MCF 10A (cell line): ENCODE data around the gene ANKZF1. TPM values are rescaled to one million over a fixed set of nuclear protein-coding genes. Genes with fewer than 3 reads are reported as not detected.

Experiments
- BruUV-seq: library from RNA; stranded (reverse); fragments of 400-500 nt; replicated peaks from 2 replicates; lab custom pipeline; 2021; lab: Mats Ljungman, UMichigan
- CTCF ChIA-PET: fragments of 300-600 bp; sonication (Branson Sonifier 250); formaldehyde crosslinking; extraction: SDS; loops from one replicate; lab custom pipeline; 2021; ENCODE audit warnings: antibody characterized with exemption, inconsistent platforms; lab: Yijun Ruan, JAX
- POLR2A ChIA-PET: fragments of 300-600, 350-650 bp; sonication (Branson Sonifier 250); formaldehyde crosslinking; extraction: SDS; loops from one replicate; lab custom pipeline; 2020; ENCODE audit warnings: antibody characterized with exemption, inconsistent platforms; lab: Yijun Ruan, JAX
- DNase-seq: peaks from one replicate; pipeline ENCODE4 v3.0.0-alpha.2; 2018; ENCODE audit not compliant: unreplicated experiment
- H3K27ac Mint-ChIP-seq: one replicate; pipeline ENCODE4 v1.8.0; 2022; ENCODE audit warnings: mild to moderate bottlenecking, low read depth, mixed read lengths; ENCODE audit not compliant: unreplicated experiment
- H3K27me3 Mint-ChIP-seq: one replicate; pipeline ENCODE4 v1.8.0; 2022; ENCODE audit warnings: mixed read lengths; ENCODE audit not compliant: insufficient read depth, unreplicated experiment
- H3K36me3 Mint-ChIP-seq: one replicate; pipeline ENCODE4 v1.8.0; 2022; ENCODE audit warnings: mild to moderate bottlenecking, moderate library complexity, mixed read lengths; ENCODE audit not compliant: insufficient read depth, unreplicated experiment
- H3K4me1 Mint-ChIP-seq: one replicate; pipeline ENCODE4 v1.8.0; 2022; ENCODE audit warnings: mixed read lengths; ENCODE audit not compliant: insufficient read depth, unreplicated experiment
- H3K4me3 Mint-ChIP-seq: one replicate; pipeline ENCODE4 v1.8.0; 2022; ENCODE audit warnings: mild to moderate bottlenecking, moderate library complexity, mixed read lengths; ENCODE audit not compliant: unreplicated experiment
- H3K9me3 Mint-ChIP-seq: one replicate; pipeline ENCODE4 v1.8.0; 2022; ENCODE audit warnings: mixed read lengths; ENCODE audit not compliant: unreplicated experiment
- CTCF ChIP-seq: fragments of 200-600 bp; IDR thresholded peaks from one replicate; pipeline ENCODE4 v1.8.0; 2022; ENCODE audit warnings: antibody characterized with exemption, mild to moderate bottlenecking; ENCODE audit not compliant: unreplicated experiment
- intact Hi-C: fragments of 100-400 bp; cut with micrococcal nuclease; formaldehyde crosslinking; loops from 2 replicates; pipeline ENCODE4 v1.14.1; 2022
- total RNA-seq: library from RNA; stranded (reverse); gene quantifications from 2 replicates; pipeline ENCODE4 v1.2.3, GENCODE V29; 2022

Gene ANKZF1
- total RNA-seq, 1 experiment from 2014 or later, result 45.6 TPM

GRCh38 chr2:219186754-219187456, 42.7 kb upstream of the ANKZF1 start:
- H3K4me1 Mint-ChIP-seq, result no peaks in the 10 kb centered on the region
- no peak for DNase-seq
- peaks cover 21% of the 10 kb centered on the region for H3K36me3 Mint-ChIP-seq
- intact Hi-C loops, result no loop called here
- ChIA-PET POLR2A (interaction anchor here (2.1 to 2.3 kb wide), 2 partner anchors 10 to 20 kb away, joined by 5 read pairs; partner anchors contain the start of genes CNPPD1 and ZFAND2B), CTCF (no interaction called here)
- H3K27ac Mint-ChIP-seq, result no peak overlapping the region
- H3K9me3 Mint-ChIP-seq, result no peaks in the 10 kb centered on the region
- TF ChIP-seq CTCF, result no peak
- no peaks in the 10 kb centered on the region for H3K27me3 Mint-ChIP-seq
- no peak overlapping the region for H3K4me3 Mint-ChIP-seq
- BruUV-seq, result no TSS peak

- no peak overlapping the region for H3K27ac Mint-ChIP-seq
- no peaks in the 10 kb centered on the region for H3K27me3 Mint-ChIP-seq
- no peak for TF ChIP-seq CTCF
- H3K4me3 Mint-ChIP-seq, result no peak overlapping the region
- no peaks in the 10 kb centered on the region for H3K9me3 Mint-ChIP-seq
- H3K4me1 Mint-ChIP-seq, result no peaks in the 10 kb centered on the region
- no peaks in the 10 kb centered on the region for H3K36me3 Mint-ChIP-seq
- POLR2A ChIA-PET, result interaction anchor here (0.6 to 1.6 kb wide), 5 partner anchors 9 to 103 kb away, joined by 3 to 10 read pairs (median 3); partner anchors contain the start of gene ZFAND2B
- no peak for DNase-seq
- no TSS peak for BruUV-seq
- intact Hi-C loops, result no loop called here
- CTCF ChIA-PET, result interaction anchor here (0.6 to 1.1 kb wide), 5 partner anchors 21 to 319 kb away, joined by 3 read pairs; no protein-coding TSS in a partner anchor
These were observed 32.2 kb upstream of the ANKZF1 start for GRCh38 chr2:219197388-219197787.

- H3K9me3 Mint-ChIP-seq, result no peaks in the 10 kb centered on the region
- CTCF ChIA-PET, result interaction anchor here (1.0 to 1.2 kb wide), 2 partner anchors 40 to 96 kb away, joined by 3 read pairs; no protein-coding TSS in a partner anchor
- POLR2A ChIA-PET, result interaction anchor here (1.1 to 1.2 kb wide), 2 partner anchors 23 to 33 kb away, joined by 3 to 5 read pairs; no protein-coding TSS in a partner anchor
These were observed 30.6 kb upstream of the ANKZF1 start for GRCh38 chr2:219198974-219199373.

More at GRCh38 chr2:219198974-219199373, 30.6 kb upstream of the ANKZF1 start:
- no peak for DNase-seq
- Mint-ChIP-seq H3K4me3 (no peak overlapping the region), H3K36me3 (no peaks in the 10 kb centered on the region), H3K27ac (no peak overlapping the region), H3K27me3 (no peaks in the 10 kb centered on the region), H3K4me1 (no peaks in the 10 kb centered on the region)
- BruUV-seq, result no TSS peak
- intact Hi-C loops, result no loop called here
- no peak for TF ChIP-seq CTCF
